Measurements from ENCODE around the gene CRX.
"Not testable (repeated sequence)": the region's sequence is repeated elsewhere in the genome, so short reads cannot be mapped to it uniquely, and the experiment has no call there.

CRX gene

DNA sequence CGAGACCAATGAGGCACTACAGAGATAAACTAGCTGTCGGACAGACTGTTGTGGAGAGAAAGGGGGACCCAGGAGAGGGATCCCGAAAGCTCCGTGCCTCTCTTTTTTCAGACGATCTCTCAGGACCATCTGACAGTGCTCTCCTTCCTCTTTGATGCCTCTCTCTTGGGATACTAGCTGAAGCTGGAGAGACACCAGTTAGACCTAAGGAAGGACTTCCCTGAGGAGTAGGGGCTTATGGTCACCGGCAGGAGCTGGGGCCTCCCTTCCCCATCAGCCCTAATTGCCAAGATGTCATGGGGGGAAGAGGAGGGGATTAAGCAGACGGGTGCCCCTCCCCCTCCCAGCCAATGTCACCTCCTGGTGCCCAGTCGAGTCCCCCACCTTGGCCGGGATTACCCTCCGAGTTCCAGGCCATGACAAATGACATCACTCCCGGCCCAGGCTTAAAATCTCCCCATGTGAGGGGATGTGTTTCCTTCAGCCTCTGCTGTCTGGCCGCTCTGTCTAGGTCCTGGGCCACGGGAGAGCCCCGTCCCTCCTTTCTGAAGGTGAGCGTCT lies at the start of gene CRX:
CRX (plus strand) TSS at position 478 of the 561 bp plus-strand sequence. CDS start 12,507 bp downstream, outside the sequence.
- no peak for DNase-seq (ENCODE audit: low read depth)

DNA sequence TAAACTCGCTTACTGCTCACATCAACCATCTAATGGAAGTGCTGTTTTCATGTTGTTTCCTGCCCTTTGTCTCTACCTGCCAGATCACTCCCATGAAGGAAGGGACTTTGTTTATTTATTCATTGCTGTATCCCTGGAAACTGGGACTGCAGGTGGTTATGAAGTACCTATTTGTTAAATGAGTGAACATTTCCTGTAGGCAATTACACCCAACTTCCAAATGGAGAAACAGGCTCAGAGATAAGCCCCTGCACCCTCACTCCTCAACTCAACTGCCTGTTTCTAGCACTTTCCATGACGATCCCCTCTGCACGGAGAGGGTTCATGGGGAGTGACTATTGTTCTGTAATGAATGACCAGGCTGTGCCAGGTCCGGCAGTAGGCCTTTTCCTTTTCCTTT lies 45.2 kb upstream of the CRX start:
- DNase-seq (ENCODE audit: low read depth), result no peak

DNA sequence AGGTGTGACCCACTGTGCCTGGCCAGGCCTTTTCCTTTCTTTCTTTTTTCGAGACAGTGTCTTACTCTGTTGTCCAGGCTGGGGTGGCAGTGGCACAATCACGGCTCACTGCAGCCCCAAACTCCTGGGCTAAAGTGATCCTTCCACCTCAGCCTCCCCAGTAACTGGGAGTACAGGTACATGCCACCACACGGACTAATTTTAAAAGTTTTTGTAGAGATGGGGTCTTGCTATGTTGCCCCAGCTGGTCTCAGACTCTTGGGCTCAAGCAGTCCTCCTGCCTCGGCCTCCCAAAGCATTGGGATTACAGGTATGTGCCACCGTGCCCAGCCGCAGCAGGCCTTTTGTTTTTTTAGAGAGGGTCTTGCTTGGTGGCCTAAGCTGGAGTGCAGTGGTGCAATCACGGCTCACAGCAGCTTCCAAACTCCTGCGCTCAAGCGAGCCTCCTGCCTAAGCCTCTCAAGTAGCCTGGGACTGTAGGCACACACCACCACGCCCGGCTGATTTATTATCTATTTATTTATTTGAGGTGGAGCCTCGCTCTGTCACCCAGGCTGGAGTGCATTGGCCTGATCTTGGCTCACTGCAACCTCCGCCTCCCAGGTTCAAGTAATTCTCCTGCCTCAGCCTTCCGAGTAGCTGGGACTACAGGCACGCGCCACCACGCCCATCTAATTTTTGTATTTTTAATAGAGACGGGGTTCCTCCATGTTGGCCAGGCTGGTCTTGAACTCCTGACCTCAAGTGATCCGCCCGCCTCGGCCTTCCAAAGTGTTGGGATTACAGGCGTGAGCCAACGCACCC lies 44.3 kb upstream of the CRX start:
- DNase-seq (ENCODE audit: low read depth), result not testable (repeated sequence)

DNA sequence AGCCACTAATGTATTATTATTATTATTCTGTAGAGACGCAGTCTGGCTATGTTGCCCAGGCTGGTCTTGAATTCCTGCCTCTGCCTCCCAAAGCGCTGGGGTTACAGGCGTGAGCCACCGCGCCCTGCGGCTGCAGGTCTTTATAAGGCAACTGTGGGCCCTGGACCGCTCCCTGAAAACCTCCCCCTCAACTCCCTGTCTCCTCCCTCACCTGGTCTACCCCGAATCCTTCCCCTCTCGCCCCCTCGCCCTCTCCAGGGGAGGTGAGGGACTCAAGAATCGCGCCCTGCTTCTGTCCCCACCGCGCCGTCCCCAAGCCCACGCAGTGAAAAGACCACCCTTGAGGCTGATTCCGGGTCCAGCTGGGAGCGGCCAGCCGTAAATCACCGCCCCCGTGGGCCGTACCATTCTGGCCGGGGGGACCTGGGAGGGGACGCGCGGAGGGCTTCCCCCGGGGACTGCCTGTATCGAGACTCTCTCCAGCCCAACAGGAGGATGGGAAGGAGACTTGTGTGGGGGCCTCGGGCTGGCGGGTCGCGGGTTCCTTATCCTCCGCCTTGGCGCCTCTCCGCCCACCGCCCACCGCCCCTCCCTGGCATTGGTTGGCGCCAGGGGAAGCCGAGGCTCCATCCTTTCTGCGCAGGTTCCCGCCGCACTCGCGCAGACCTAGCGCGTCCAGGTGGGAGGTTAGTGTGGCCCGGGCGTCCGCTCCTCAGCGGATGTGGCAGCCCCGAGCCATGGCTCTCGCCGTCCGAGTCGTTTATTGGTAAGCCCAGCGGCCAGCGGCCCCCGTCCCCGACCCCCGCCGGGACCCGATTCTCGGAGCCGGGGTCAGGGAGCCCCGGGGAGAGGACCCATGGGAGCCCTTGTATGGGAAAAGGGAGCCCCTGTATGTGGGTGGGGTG lies 43.4 kb upstream of the CRX start, which contains the start of gene SELENOW:
SELENOW (plus strand) TSS at position 655 of the 905 bp plus-strand sequence; CDS start at position 738, 83 bp downstream.
- peak; percentile 50 for DNase-seq (ENCODE audit: low read depth)

DNA sequence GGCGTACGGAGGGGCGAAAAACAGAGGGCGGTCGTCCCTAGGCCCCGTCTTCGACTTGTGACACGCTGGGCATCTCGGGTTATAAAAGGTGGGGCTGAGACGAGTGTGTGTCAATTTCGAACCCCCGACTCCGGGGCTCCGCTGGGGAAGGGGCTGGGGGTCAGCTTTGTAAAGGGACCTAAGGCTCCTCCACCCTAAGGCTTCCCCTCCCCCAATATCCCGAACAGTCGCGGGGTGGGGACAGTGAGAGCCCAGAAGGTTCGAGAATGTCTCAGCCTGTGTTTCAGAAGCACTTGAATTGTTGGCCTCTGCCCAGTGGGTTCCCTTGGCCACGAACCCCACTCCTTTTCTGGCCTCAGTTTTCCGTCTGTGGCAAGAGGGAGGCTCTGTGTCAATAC lies 42.8 kb upstream of the CRX start:
- no peak for DNase-seq (ENCODE audit: low read depth)

DNA sequence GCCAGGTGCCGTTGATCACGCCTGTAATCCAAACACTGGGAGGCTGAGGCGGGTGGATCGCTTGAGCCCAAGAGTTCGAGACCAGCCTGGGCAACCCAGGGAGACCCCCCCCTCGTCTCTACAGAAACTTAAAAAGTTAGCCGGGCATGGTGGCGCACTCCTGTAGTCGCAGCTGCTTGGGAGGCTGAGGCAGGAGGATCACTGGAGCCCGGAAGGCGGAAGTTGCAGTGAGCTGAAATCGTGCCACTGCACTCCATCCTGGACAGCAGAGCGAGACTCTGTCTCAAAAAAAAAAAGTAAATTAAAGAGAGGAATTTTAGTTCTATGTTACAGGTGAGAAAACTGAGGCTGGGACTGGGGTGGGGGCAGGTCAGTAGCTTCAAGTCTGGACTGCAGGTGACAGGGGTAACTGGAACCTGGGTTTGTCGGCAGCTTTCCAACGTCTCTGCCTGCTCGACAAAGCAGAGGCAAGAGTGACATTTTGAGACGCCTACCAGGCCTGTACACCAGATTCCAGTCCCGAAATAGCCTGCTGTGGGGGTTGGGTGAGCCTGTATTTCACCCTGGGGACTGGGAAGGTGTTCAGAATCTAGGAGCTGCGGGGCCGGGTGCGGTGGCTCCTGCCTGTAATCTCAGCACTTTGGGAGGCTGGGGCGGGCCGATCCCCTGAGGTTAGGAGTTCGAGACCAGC lies 42.1 kb upstream of the CRX start:
- DNase-seq (ENCODE audit: low read depth), result no peak

DNA sequence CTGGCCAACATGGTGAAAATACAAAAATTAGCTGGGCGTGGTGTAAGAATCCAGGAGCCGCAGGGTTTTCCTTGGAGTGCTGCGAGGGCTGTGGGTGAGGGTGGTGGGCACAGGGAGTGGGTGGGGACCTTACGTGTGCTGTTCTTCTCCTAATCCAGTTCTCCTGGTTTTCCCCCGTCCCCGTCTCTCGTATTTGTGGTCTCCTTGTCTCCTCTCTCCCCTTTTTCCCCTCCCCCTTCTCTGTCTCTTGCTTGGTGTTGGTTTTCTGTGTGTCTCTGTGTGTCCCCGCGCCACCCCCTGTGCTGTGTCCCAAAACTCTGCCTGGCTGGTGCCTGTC lies 41.6 kb upstream of the CRX start:
- no peak for DNase-seq (ENCODE audit: low read depth)

DNA sequence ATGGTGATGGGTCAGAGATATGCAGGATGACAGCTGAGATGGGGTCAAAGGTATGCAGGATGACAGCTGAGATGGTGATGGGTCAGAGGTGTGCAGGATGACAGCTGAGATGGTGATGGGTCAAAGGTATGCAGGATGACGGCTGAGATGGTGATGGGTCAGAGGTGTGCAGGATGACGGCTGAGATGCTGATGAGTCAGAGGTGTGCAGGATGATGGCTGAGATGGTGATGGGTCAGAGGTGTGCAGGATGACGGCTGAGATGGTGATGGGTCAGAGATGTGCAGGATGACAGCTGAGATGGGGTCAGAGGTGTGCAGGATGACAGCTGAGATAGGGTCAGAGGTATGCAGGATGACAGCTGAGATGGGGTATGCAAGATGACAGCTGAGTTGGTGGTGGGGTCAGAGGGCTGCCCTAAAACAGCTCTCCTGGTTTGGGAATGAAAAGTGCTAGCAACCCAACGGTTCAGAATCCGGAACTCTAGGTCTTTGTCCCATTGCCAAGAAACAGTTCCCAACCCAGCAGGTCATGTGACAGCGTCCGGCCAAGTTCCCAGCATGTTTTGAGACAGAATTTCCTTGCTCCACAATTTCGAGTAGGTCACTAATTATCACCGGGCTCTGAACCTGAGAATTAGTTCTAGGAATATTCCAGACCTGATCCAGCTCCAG lies 40.0 kb upstream of the CRX start:
- DNase-seq (ENCODE audit: low read depth), result no peak

DNA sequence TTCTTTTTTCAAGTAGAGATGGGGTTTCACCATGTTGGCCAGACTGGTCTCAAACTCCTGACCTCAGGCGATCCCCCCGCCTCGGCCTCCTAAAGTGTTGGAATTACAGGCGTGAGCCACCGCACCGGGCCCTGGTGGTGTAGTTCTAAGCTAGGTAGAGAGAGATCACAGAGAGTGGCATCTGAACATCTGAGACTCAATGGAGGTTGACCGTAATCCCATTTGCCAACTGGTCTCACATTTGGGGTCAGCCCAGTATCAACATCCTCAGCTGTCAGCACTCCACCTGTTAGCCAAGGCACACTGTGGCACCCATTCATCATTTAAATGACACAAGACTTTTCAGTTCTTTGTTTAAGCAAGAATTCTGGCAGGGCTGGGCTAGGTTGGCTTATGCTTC lies 35.2 kb upstream of the CRX start:
- no peak for DNase-seq (ENCODE audit: low read depth)

DNA sequence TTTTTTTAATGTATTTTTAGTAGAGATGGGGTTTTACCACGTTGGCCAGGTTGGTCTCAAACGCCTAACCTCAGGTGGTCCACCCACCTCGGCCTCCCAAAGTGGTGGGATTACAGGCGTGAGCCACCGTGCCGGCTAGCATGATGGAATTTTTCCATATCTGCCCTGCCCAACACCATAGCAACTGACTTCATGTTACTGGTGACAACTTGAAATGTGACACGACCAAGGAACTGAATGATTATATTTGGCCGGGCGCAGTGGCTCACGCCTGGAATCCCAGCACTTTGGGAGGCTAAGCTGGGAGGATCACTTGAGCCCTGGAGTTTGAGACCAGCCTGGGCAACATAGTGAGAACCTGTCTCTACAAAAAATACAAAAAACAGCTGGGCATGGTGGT lies 34.4 kb upstream of the CRX start:
- DNase-seq (ENCODE audit: low read depth), result not testable (repeated sequence)

DNA sequence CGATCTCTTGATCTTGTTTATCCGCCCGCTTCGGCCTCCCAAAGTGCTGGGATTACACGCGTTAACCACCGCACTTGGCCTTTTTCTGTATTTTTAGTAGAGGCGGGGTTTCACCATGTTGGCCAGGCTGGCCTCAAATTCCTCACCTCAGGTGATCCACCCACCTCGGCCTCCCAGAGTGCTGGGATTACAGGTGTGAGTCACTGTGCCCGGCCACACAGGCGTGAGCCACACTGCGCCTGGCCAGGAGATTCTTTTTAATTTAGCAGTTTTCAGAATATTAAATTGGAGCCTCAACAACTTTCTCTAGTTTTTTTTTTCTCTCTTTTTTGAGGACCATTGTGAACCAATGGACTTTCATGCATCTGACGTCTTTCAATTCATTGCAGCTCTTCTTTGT lies 31.9 kb upstream of the CRX start:
- not testable (repeated sequence) for DNase-seq (ENCODE audit: low read depth)

DNA sequence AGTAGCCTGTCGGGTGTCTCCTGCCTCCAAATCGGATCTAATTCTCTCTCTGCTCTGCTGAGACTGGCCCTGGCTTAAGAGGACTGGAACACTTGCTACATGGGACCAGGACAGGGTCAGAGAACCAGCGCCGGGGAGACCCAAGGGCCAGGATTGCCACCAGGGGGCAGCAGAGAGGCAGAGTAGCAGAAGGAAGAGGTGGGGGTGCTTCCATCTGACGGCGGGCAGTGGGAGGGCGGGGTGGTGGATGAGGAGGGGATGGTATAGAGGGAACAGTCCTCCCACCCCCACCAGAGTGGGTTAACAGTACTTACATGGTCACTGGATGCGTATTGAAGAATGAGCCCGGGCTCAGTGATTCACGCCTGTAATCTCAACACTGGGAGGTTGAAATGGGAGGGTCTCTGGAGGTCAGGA lies 31.3 kb upstream of the CRX start:
- DNase-seq (ENCODE audit: low read depth), result peak; percentile 59

DNA sequence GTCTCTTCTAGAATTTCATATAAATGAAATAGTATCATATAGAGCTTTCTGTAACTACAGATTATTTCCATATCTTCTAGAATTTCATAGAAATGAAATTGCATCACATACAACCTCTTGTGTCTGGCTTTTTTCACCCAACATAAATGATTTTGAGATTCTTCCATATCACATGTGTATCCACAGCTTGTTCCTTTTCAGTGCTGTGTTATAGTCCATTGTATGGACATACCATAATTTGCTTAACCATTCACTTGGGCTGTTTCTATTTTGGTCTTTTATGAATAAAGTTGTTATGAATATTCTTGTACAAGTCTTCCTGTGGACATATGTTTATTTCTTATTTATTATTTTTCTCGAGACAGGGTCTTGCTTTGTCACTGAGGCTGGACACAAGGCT lies 29.1 kb upstream of the CRX start:
- no peak for DNase-seq (ENCODE audit: low read depth)

DNA sequence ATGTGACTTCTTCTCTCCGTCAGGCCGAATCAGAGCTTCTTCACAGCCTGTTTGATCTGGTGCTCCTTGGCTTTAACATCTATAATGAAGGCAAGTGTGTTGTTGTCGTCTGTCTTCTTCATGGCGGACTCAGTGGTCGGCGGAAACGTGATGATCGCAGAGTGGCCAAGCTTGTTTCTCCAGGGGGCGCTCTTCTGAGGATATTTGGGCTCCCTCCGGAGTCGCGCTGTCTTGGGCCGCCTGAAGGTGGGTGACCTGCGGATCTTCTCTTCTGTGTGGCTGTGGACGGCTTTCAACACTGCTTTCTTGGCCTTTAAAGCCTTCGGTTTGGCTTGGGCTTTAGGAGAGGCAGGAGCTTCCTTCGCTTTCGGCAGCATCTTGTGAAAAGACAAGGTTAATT lies 27.2 kb upstream of the CRX start:
- no peak for DNase-seq (ENCODE audit: low read depth)

DNA sequence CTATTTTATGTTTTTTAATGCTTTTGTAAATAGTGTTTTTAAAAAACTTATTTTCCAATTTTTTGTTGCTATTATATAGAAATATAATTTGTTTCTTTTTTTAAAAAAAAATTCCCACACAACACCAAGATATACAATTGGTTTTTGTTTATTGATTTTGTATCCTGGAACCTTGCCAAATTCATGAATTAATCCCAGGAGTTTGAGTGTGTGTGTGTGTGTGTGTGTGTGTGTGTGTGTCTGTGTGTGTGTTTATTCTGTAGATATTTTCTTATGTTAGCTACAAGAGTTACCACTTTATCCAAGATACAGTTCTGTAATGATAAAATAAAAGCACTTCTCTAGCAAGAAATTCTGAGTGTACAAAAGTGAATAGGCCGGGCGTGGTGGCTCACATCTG lies 25.0 kb upstream of the CRX start:
- DNase-seq (ENCODE audit: low read depth), result no peak

DNA sequence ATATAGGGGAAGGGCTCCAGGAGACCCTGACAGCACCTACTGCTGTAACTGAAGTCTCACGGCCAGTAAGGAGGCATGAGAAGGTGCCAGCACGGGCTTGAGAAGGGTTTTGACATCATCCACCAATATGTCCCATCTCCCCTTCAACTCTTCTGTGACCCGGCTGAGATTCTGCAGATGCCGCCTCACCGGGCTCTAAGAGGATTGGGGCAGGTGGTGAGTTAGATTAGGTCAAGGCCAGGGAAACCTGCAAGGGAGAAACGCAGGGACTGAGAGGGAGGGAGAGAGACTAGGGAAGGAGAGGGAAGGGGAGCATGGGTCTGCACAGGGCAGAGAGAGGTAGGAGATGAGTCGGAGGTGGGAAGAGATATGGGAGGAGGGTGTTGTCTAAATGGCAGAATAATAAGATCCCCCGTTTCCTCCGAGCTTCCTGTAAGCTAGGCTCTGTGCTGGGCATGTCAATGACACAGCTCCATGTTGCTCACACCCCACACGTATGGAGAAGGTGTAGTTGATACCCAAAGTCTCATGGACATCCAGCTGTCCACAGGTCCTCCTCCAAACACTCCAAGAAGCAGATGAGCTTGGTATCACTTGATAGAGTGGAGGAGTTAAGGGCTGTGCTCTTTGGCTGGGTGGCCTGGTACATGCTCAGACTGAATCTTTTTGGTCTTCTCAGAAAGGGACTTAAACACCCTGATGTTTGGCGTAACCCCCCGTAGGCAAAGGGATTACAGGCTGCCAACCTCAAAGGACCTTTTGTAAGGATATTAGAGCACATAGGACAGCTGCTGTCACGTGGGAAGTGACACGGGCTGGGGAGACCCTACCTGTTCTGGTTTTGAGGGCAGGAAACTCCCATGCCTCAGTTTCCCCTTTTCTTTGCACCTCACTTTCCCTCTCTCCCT lies 23.5 kb upstream of the CRX start:
- no peak for DNase-seq (ENCODE audit: low read depth)

DNA sequence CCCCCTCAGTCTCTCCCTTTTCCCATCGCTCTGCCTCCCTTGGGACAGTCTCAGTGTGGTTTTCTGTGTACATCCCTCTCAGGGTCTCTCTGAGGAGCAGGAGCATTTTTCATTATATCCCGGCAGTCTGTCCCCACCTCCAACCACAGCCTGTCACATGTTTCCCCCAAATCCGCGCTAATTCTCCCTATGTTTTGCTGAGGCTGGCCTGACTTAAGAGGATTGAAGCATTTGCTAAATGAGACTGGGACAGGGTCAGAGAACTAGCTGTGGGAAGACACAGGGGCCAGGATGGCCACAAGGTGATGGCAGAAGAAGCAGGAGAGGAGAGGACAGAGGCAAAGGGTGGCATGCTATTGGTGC lies 22.9 kb upstream of the CRX start:
- no peak for DNase-seq (ENCODE audit: low read depth)

DNA sequence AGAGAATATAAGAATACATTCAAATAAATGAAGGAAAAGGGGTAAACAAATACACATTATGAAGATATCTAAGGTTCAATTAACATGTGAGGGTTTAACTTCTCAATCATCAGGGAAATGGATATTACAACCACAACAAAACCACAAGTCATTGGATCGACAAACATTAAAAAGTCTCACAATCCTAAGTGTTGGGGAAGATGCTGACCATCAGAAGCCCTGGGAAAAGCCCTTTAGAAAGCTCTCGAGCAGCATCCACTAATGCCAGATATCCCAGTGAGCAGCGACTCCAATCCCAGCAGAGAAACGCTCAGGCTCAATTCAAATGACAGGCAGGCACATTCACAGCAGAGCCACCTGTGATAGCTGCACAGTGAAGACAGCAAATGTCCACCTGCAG lies 20.5 kb upstream of the CRX start:
- no peak for DNase-seq (ENCODE audit: low read depth)

DNA sequence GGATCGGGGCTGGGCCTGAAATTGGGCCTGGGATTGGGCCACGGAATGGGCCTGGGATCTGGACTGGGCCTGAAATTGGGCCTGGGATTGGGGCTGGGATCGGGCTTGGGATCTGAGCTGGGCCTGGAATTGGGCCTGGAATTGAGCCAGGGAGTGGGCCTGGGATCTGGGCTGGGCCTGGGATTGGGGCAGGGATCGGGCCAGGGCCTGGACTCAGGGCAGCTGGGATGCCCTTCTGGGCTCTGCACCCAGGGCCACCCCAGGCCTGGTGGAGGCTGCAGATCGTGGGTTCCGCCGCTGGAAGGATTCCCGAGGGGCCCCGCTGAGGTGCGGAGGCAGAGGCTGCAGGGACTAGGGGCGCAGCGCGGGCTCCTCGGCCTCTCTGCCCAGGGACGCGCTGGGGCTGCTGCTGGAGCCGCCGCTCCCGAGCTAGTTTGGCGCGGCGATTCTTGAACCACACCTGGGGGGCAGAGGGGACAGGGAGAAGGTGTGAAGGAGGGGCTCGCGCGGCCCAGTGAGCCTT lies 19.2 kb upstream of the CRX start:
- no peak for DNase-seq (ENCODE audit: low read depth)

DNA sequence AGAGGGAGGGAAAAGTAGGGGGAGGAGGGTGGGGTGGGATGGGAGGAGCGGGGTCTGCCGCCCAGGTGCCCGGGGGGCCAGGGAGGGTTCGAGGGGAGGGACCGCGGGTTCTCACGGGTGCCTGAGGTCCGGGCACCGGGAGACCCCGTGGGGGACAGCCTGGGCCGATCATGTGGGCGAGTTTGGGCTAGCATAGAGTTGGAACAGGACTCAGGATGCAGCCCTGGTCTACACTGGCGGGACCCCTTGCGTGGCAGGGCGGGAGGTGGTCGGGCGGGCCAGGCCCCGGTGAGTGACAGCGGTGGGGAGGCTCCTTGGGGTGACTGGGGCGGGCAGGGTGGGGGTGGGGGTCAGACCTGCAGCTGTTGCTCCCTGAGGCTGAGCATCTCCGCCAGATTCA lies 18.6 kb upstream of the CRX start:
- DNase-seq (ENCODE audit: low read depth), result not testable (repeated sequence)

All from amniotic epithelial cell (primary cell).